Measurements from ENCODE around the gene SHFL.

Gene SHFL

GRCh38 chr19:10074153-10074552 is 12.0 kb upstream of the SHFL start:
- peak; percentile 41; the same call in 2 of the 3 replicates for ATAC-seq

GRCh38 chr19:10076535-10076934 is 9.6 kb upstream of the SHFL start:
- TF ChIP-seq PATZ1 (CRISPR knock-in tag; IDR thresholded peaks at IDR 0.05; ENCODE audit: borderline replicate concordance) (no peak), ZC3H10 (CRISPR knock-in tag; IDR thresholded peaks at IDR 0.05) (no peak), ZNF565 (CRISPR knock-in tag; conservative IDR thresholded peaks at IDR 0.05; ENCODE audit: low read depth) (no peak), SNAI2 (CRISPR knock-in tag; IDR thresholded peaks at IDR 0.05) (no peak), ESRRG (CRISPR knock-in tag; IDR thresholded peaks at IDR 0.05) (no peak), ZNF8 (CRISPR knock-in tag; IDR thresholded peaks at IDR 0.05) (no peak), TCF4 (CRISPR knock-in tag; IDR thresholded peaks at IDR 0.05; ENCODE audit: borderline replicate concordance) (no peak), TOX (CRISPR knock-in tag; IDR thresholded peaks at IDR 0.05; ENCODE audit: borderline replicate concordance) (no peak), ZFP3 (CRISPR knock-in tag; IDR thresholded peaks at IDR 0.05) (no peak), ISL1 (CRISPR knock-in tag; IDR thresholded peaks at IDR 0.05) (no peak), OSR1 (CRISPR knock-in tag; IDR thresholded peaks at IDR 0.05) (no peak), RARB (CRISPR knock-in tag; IDR thresholded peaks at IDR 0.05) (no peak), POU6F1 (CRISPR knock-in tag; IDR thresholded peaks at IDR 0.05; ENCODE audit: borderline replicate concordance, low read depth) (no peak), TSHZ2 (CRISPR knock-in tag; IDR thresholded peaks at IDR 0.05) (no peak), PPARA (CRISPR knock-in tag; IDR thresholded peaks at IDR 0.05; ENCODE audit: borderline replicate concordance) (no peak), GLIS3 (CRISPR knock-in tag; IDR thresholded peaks at IDR 0.05) (no peak), CREB5 (CRISPR knock-in tag; IDR thresholded peaks at IDR 0.05; ENCODE audit: low read depth) (no peak)
- no peak for ATAC-seq

More at GRCh38 chr19:10074153-10074552, 12.0 kb upstream of the SHFL start:
- no peak for TF ChIP-seq RARB (CRISPR knock-in tag; IDR thresholded peaks at IDR 0.05)
- no peak for TF ChIP-seq POU6F1 (CRISPR knock-in tag; IDR thresholded peaks at IDR 0.05; ENCODE audit: borderline replicate concordance, low read depth)

- TF ChIP-seq TCF4 (CRISPR knock-in tag; IDR thresholded peaks at IDR 0.05; ENCODE audit: borderline replicate concordance), result no peak
- ATAC-seq, result no peak
These were observed 7.8 kb upstream of the SHFL start for GRCh38 chr19:10078329-10078728.

GRCh38 chr19:10079031-10079453 is 7.1 kb upstream of the SHFL start:
- TF ChIP-seq BACH2 (CRISPR knock-in tag; IDR thresholded peaks at IDR 0.05; ENCODE audit: borderline replicate concordance), result no peak
- no peak for TF ChIP-seq PATZ1 (CRISPR knock-in tag; IDR thresholded peaks at IDR 0.05; ENCODE audit: borderline replicate concordance)
- no peak for TF ChIP-seq CSDC2 (CRISPR knock-in tag; IDR thresholded peaks at IDR 0.05)

More at GRCh38 chr19:10079031-10079453, 7.1 kb upstream of the SHFL start:
- ATAC-seq, result no peak
